Measurements from ENCODE around the gene RGSL1. TPM values are rescaled to one million over a fixed set of nuclear protein-coding genes. Genes with fewer than 3 reads are reported as not detected.

RGSL1 gene
- total and polyA plus RNA-seq, 2 of the 8 experiments (the other 6 are each of a cell fraction or from before 2014, with no cell fraction given): not detected

- no peak overlapping the region for H4K91ac ChIP-seq (replicated peaks; ENCODE audit: insufficient read length, low read length)
- H3K23ac ChIP-seq (ENCODE audit: insufficient read length): no peak overlapping the region
- no peak overlapping the region for H2BK12ac ChIP-seq (ENCODE audit: low read depth, low read length)
- H2BK120ac ChIP-seq (replicated peaks; ENCODE audit: low read depth, low read length): no peak overlapping the region
- H3K4me2 ChIP-seq (ENCODE audit: insufficient read depth in 1 of 2, low read depth in 2 of 2, low read length in 2 of 2): no peak overlapping the region
- 100% methylated on average over 1 of the region's 1 CpG; no CpG with 5 or more reads in 1 of the 2 experiments for WGBS, 2 experiments (ENCODE audit: extremely low coverage in 1 of 2, insufficient coverage in 1 of 2, insufficient read length in 1 of 2, insufficient replicate concordance in 2 of 2, low coverage in 1 of 2, low lambda C conversion rate in 2 of 2, missing lambda C conversion rate in 1 of 2)
- no peak overlapping the region for H3K4ac ChIP-seq (replicated peaks; ENCODE audit: insufficient read length, low read depth, low read length)
- H2AFZ ChIP-seq (ENCODE audit: low read length): no peak overlapping the region
- no peak overlapping the region for H3K18ac ChIP-seq (ENCODE audit: extremely low read depth, low read length)
- no peak overlapping the region for H3K56ac ChIP-seq (replicated peaks; ENCODE audit: insufficient read length, low read depth, low read length)
- DNase-seq (ENCODE audit: low read depth in 1 of 2, low spot score in 2 of 2): no peak
- no peak overlapping the region for H2AK5ac ChIP-seq (ENCODE audit: low read depth, low read length)
- no peaks in the 10 kb centered on the region for H3K79me2 ChIP-seq (ENCODE audit: control insufficient read depth in 1 of 2, insufficient read depth in 2 of 2, low read length in 2 of 2)
- H3K36me3 ChIP-seq (ENCODE audit: control insufficient read depth in 2 of 4, insufficient read depth in 4 of 4, low read length in 3 of 4): no peaks in the 10 kb centered on the region
- no peak overlapping the region for H2BK20ac ChIP-seq (ENCODE audit: low read length)
- CTCF ChIA-PET (ENCODE audit: partially characterized antibody): interaction anchor here (0.7 to 1.6 kb wide), 8 partner anchors 10 to 362 kb away, joined by 3 to 8 read pairs (median 4); no protein-coding TSS in a partner anchor
- H3K27me3 ChIP-seq (replicated peaks in 1 of 4; ENCODE audit: control insufficient read depth in 3 of 4, extremely low read depth in 1 of 4, insufficient read depth in 3 of 4, low read length in 3 of 4): no peaks in the 10 kb centered on the region
- FAIRE-seq: no peak
- no peaks in the 10 kb centered on the region for H3K9me3 ChIP-seq (ENCODE audit: insufficient read depth in 2 of 2, low read depth in 1 of 2, low read length in 1 of 2)
- no peaks in the 10 kb centered on the region for H3K79me1 ChIP-seq (ENCODE audit: low read depth, low read length)
- H3K14ac ChIP-seq (ENCODE audit: insufficient read length): no peak overlapping the region
- no peak overlapping the region for H2BK15ac ChIP-seq (ENCODE audit: low read length)
- H4K20me1 ChIP-seq (replicated peaks in 1 of 2; ENCODE audit: control insufficient read depth in 1 of 2, insufficient read depth in 2 of 2, low read length in 2 of 2): no peaks in the 10 kb centered on the region
- H4K5ac ChIP-seq (ENCODE audit: insufficient read length, low read depth, low read length): no peak overlapping the region
- H3K27ac ChIP-seq (ENCODE audit: low read depth, low read length): no peak overlapping the region
- no peak overlapping the region for H4K8ac ChIP-seq (ENCODE audit: extremely low read depth, insufficient read depth, low read length)
- POLR2A ChIA-PET (ENCODE audit: partially characterized antibody): no interaction called here
- H2BK5ac ChIP-seq (ENCODE audit: low read depth, low read length): no peak overlapping the region
- H3K9ac ChIP-seq (replicated peaks in 1 of 4; ENCODE audit: extremely low read depth in 1 of 4, low read depth in 3 of 4, low read length in 3 of 4): no peak overlapping the region
- no peak overlapping the region for H3K4me3 ChIP-seq (ENCODE audit: extremely low read depth in 1 of 4, insufficient read depth in 2 of 4, low read depth in 3 of 4, low read length in 4 of 4)
- H3K23me2 ChIP-seq (ENCODE audit: low read depth, low read length): no peaks in the 10 kb centered on the region
- peaks cover 0 to 8% (median 3%) of the 10 kb centered on the region in 4 experiments; a peak in 4 of 7 replicates for H3K4me1 ChIP-seq (replicated peaks in 1 of 4; ENCODE audit: control insufficient read depth in 3 of 4, insufficient read depth in 4 of 4, low read length in 3 of 4)
- TF ChIP-seq NRF1 (IDR thresholded peaks at IDR 0.05; ENCODE audit: low read depth, low read length): no peak
- no peak for TF ChIP-seq EGR1 (IDR thresholded peaks at IDR 0.05; ENCODE audit: borderline replicate concordance, low read depth, low read length)
- TF ChIP-seq MAFK (IDR thresholded peaks at IDR 0.05; ENCODE audit: low read depth, low read length): no peak
- TF ChIP-seq GTF2F1 (IDR thresholded peaks at IDR 0.05; ENCODE audit: borderline replicate concordance, low read depth, low read length): no peak
- TF ChIP-seq PHF8 (conservative IDR thresholded peaks at IDR 0.05; ENCODE audit: low read depth, low read length): no peak
- no peak for TF ChIP-seq E2F6 (IDR thresholded peaks at IDR 0.05)
These were observed 2.3 kb upstream of the RGSL1 start for GRCh38 chr1:182447660-182448059.

All from H1 (cell line).